ENCODE measurements around the gene AK1.

- TF ChIP-seq CTCF (conservative IDR thresholded peaks at IDR 0.05; ENCODE audit: low read length) (no peak), EZH2phosphoT487 (IDR thresholded peaks at IDR 0.05; ENCODE audit: borderline replicate concordance) (no peak)
Measured at GRCh38 chr9:127841087-127841835, 36.2 kb downstream of the AK1 start.

All from Loucy (cell line).